Chondrocyte (in vitro differentiated cells): Measurements from ENCODE around the gene SYT14. TPM values are rescaled to one million over a fixed set of nuclear protein-coding genes. Genes with fewer than 3 reads are reported as not detected.
"Not testable (repeated sequence)": the region's sequence is repeated elsewhere in the genome, so short reads cannot be mapped to it uniquely, and the experiment has no call there.

Source experiments
- DNase-seq: peaks from one replicate; pipeline ENCODE4 v3.0.0; 2021; ENCODE audit warnings: mixed read lengths, low spot score
- H3K27ac Mint-ChIP-seq: one replicate; pipeline ENCODE4 v1.8.0; 2021; ENCODE audit warnings: mild to moderate bottlenecking, moderate library complexity, mixed read lengths; ENCODE audit not compliant: unreplicated experiment
- H3K27me3 Mint-ChIP-seq: 2 replicates; pipeline ENCODE4 v1.8.0; 2021; ENCODE audit warnings: low read depth, mixed read lengths
- H3K36me3 Mint-ChIP-seq: 2 replicates; pipeline ENCODE4 v1.8.0; 2021; ENCODE audit warnings: low read depth, mixed read lengths
- H3K4me1 Mint-ChIP-seq: 2 replicates; pipeline ENCODE4 v1.8.0; 2021; ENCODE audit warnings: low read depth, mild to moderate bottlenecking, mixed read lengths
- H3K4me3 Mint-ChIP-seq: one replicate; pipeline ENCODE4 v1.8.0; 2021; ENCODE audit warnings: mild to moderate bottlenecking, moderate library complexity, mixed read lengths; ENCODE audit not compliant: unreplicated experiment
- H3K9me3 Mint-ChIP-seq: 2 replicates; pipeline ENCODE4 v1.8.0; 2021; ENCODE audit warnings: low read depth, mixed read lengths
- CTCF ChIP-seq: fragments of 200-600 bp; sonication (generic); IDR thresholded peaks from 2 replicates; pipeline ENCODE4 v1.5.0; 2021; ENCODE audit warnings: antibody characterized with exemption, mild to moderate bottlenecking, moderate library complexity
- total RNA-seq: library from RNA; stranded (reverse); gene quantifications from 3 replicates; pipeline ENCODE4 v1.2.1, GENCODE V29; 2021

SYT14 gene
- total RNA-seq, 1 donor from 2014 or later: 1.0 TPM

- H3K4me3 Mint-ChIP-seq: no peak overlapping the region
- H3K27ac Mint-ChIP-seq: no peak overlapping the region
- no peaks in the 10 kb centered on the region for H3K4me1 Mint-ChIP-seq
- H3K9me3 Mint-ChIP-seq: peaks cover 3% of the 10 kb centered on the region
- peaks cover 2% of the 10 kb centered on the region for H3K36me3 Mint-ChIP-seq
- no peak for TF ChIP-seq CTCF
- DNase-seq: no peak
- H3K27me3 Mint-ChIP-seq: peaks cover 5% of the 10 kb centered on the region
These were observed 36.8 kb upstream of the SYT14 start for GRCh38 chr1:209901211-209901610.

- H3K27ac Mint-ChIP-seq, H3K36me3 Mint-ChIP-seq, H3K4me1 Mint-ChIP-seq, H3K9me3 Mint-ChIP-seq, DNase-seq, H3K4me3 Mint-ChIP-seq, H3K27me3 Mint-ChIP-seq: not testable (repeated sequence)
These were observed 33.2 kb upstream of the SYT14 start for GRCh38 chr1:209904774-209905173.

- DNase-seq: no peak
- no peaks in the 10 kb centered on the region for H3K4me1 Mint-ChIP-seq
- no peak overlapping the region for H3K4me3 Mint-ChIP-seq
- H3K9me3 Mint-ChIP-seq: no peaks in the 10 kb centered on the region
- H3K27ac Mint-ChIP-seq: no peak overlapping the region
- H3K36me3 Mint-ChIP-seq: no peaks in the 10 kb centered on the region
- TF ChIP-seq CTCF: no peak
- H3K27me3 Mint-ChIP-seq: peaks cover 9% of the 10 kb centered on the region
These were observed 26.3 kb upstream of the SYT14 start for GRCh38 chr1:209911746-209912145.

GRCh38 chr1:209912306-209912705, 25.7 kb upstream of the SYT14 start:
- H3K27me3 Mint-ChIP-seq: peaks cover 7% of the 10 kb centered on the region
- H3K9me3 Mint-ChIP-seq: no peaks in the 10 kb centered on the region
- H3K4me3 Mint-ChIP-seq: no peak overlapping the region
- H3K4me1 Mint-ChIP-seq: no peaks in the 10 kb centered on the region
- no peak overlapping the region for H3K27ac Mint-ChIP-seq
- no peak for TF ChIP-seq CTCF
- H3K36me3 Mint-ChIP-seq: no peaks in the 10 kb centered on the region
- no peak for DNase-seq

GRCh38 chr1:209919637-209920036, 18.4 kb upstream of the SYT14 start:
- H3K4me1 Mint-ChIP-seq, H3K27ac Mint-ChIP-seq, DNase-seq, H3K4me3 Mint-ChIP-seq, H3K27me3 Mint-ChIP-seq, H3K36me3 Mint-ChIP-seq: not testable (repeated sequence)
- H3K9me3 Mint-ChIP-seq: peaks cover 10% of the 10 kb centered on the region

GRCh38 chr1:209920844-209921243, 17.2 kb upstream of the SYT14 start:
- Mint-ChIP-seq H3K36me3 (peaks cover 1% of the 10 kb centered on the region), H3K9me3 (peaks cover 10% of the 10 kb centered on the region), H3K27me3 (peaks cover 2% of the 10 kb centered on the region), H3K4me1 (peaks cover 4% of the 10 kb centered on the region), H3K4me3 (no peak overlapping the region), H3K27ac (no peak overlapping the region)
- TF ChIP-seq CTCF: no peak
- no peak for DNase-seq
